Heart left ventricle (tissue), 13 donors: ENCODE results near the gene ZNF366.

ENCODE experiments used
- CTCF ChIP-seq, 12 donors: fragments of 200-600 bp; sonication (generic) in 4 of 12; IDR thresholded peaks; one replicate each; pipeline versions ENCODE4 v1.5.0 to v1.8.0; 2018 to 2022; ENCODE audit warnings: antibody characterized with exemption in 12 of 12, mild to moderate bottlenecking in 5 of 12
- POLR2A ChIP-seq, 2 donors: fragments of 450-650 bp; IDR thresholded peaks; one replicate each; pipeline ENCODE4 v1.6.1; 2017; ENCODE audit warnings: antibody characterized with exemption in 2 of 2, mild to moderate bottlenecking in 2 of 2, moderate library complexity in 2 of 2
- donor health status: ischemic (EF 13 %, LVEDD 7.1; RV severe dilation, severe dysfunction).
- donor health status: DM: no; HTN: yes; CAD: no.
- donor health status: DM: no; HTN: no; CAD: no.
- donor health status: ischemic (EF 25% LVEDD 6.9; RV normal size, moderate dysfunction).
- donor health status: ischemic (EF 25% LVEDD 5.7; RV mildly dilated, moderate dysfunction).
- donor health status: ischemic (EF 35%, LVEDD 5.7; RV mildly dilated, moderate dysfunction).
- donor health status: nonischemic (EF 11% LVEDD 7.7; RV severe dilation, severe dysfunction).
- donor health status: DM: yes; HTN: yes; CAD: no.
- donor health status: PGD.
- donor health status: ischemic (EF 29% LVEDD 5.4; RV normal size, mild dysfunction).
- donor health status: nonischemic (EF 23%, LVEDD 6.1; RV moderate dilation, normal function).

- TF ChIP-seq CTCF (IDR thresholded peaks at IDR 0.05) (no peak), POLR2A (IDR thresholded peaks at IDR 0.05) (no peak)
These were observed 79.4 kb downstream of the ZNF366 start for GRCh38 chr5:72427488-72428437.
